Parathyroid adenoma (tissue), 2 donors: Measurements from ENCODE around the gene SCO2.
"Not testable (repeated sequence)": the region's sequence is repeated elsewhere in the genome, so short reads cannot be mapped to it uniquely, and the experiment has no call there.

ENCODE experiments used
- H2AFZ ChIP-seq: fragments of 300-600 bp; sonication (generic); one replicate; pipeline ENCODE4 v1.7.0; 2017; ENCODE audit warnings: antibody characterized with exemption, mild to moderate bottlenecking
- H3K27ac ChIP-seq: fragments of 300-600 bp; sonication (generic); one replicate; pipeline ENCODE4 v1.7.0; 2017
- H3K27me3 ChIP-seq: fragments of 300-600 bp; sonication (generic); one replicate; pipeline ENCODE4 v1.7.0; 2017; ENCODE audit warnings: low read length; ENCODE audit not compliant: control insufficient read depth, insufficient read depth
- H3K36me3 ChIP-seq: fragments of 300-600 bp; sonication (generic); one replicate; pipeline ENCODE4 v1.7.0; 2017; ENCODE audit warnings: low read length; ENCODE audit not compliant: control insufficient read depth, insufficient read depth
- H3K4me1 ChIP-seq: fragments of 300-600 bp; sonication (generic); one replicate; pipeline ENCODE4 v1.7.0; 2017; ENCODE audit warnings: control low read depth
- H3K4me2 ChIP-seq: fragments of 300-600 bp; sonication (generic); one replicate; pipeline ENCODE4 v1.7.0; 2017; ENCODE audit warnings: low read length
- H3K4me3 ChIP-seq: fragments of 300-600 bp; sonication (generic); one replicate; pipeline ENCODE4 v1.7.0; 2017; ENCODE audit warnings: low read depth, low read length
- H3K79me2 ChIP-seq: fragments of 300-600 bp; sonication (generic); one replicate; pipeline ENCODE4 v1.7.0; 2017; ENCODE audit warnings: control low read depth
- H3K9ac ChIP-seq: fragments of 300-600 bp; sonication (generic); one replicate; pipeline ENCODE4 v1.7.0; 2017; ENCODE audit warnings: mild to moderate bottlenecking
- H3K9me3 ChIP-seq: fragments of 300-600 bp; sonication (generic); one replicate; pipeline ENCODE4 v1.7.0; 2017; ENCODE audit warnings: low read length; ENCODE audit not compliant: control insufficient read depth
- CTCF ChIP-seq: fragments of 300-600 bp; sonication (generic); IDR thresholded peaks from one replicate; pipeline ENCODE4 v1.7.0; 2017; ENCODE audit warnings: antibody characterized with exemption, mild to moderate bottlenecking
- donor health status: primary hyperparathyroidism.

The SCO2 gene

GRCh38 chr22:50537765-50538164, 12.4 kb upstream of the SCO2 start:
- H3K4me3 ChIP-seq, result no peak overlapping the region
- H3K4me1 ChIP-seq, result peaks cover 4% of the 10 kb centered on the region
- no peaks in the 10 kb centered on the region for H3K79me2 ChIP-seq
- H3K36me3 ChIP-seq, result no peaks in the 10 kb centered on the region
- H3K9ac ChIP-seq, result no peak overlapping the region
- H3K9me3 ChIP-seq, result no peaks in the 10 kb centered on the region
- H3K4me2 ChIP-seq, result no peak overlapping the region
- no peak overlapping the region for H2AFZ ChIP-seq
- TF ChIP-seq CTCF, result no peak
- H3K27ac ChIP-seq, result peak overlapping the region; percentile 39
- no peaks in the 10 kb centered on the region for H3K27me3 ChIP-seq

- TF ChIP-seq CTCF, result no peak
- H3K79me2 ChIP-seq, result no peaks in the 10 kb centered on the region
- peaks cover 4% of the 10 kb centered on the region for H3K4me1 ChIP-seq
- no peaks in the 10 kb centered on the region for H3K27me3 ChIP-seq
- peak overlapping the region; percentile 9 for H3K4me2 ChIP-seq
- no peaks in the 10 kb centered on the region for H3K9me3 ChIP-seq
- no peak overlapping the region for H3K4me3 ChIP-seq
- H2AFZ ChIP-seq, result no peak overlapping the region
- H3K27ac ChIP-seq, result no peak overlapping the region
- no peaks in the 10 kb centered on the region for H3K36me3 ChIP-seq
- H3K9ac ChIP-seq, result no peak overlapping the region
Measured at GRCh38 chr22:50536226-50536625, 10.8 kb upstream of the SCO2 start.

GRCh38 chr22:50535113-50535512, 9.7 kb upstream of the SCO2 start:
- Histone ChIP-seq H3K27me3 (no peaks in the 10 kb centered on the region), H3K4me1 (peaks cover 4% of the 10 kb centered on the region), H3K4me3 (no peak overlapping the region), H3K4me2 (no peak overlapping the region), H2AFZ (no peak overlapping the region), H3K36me3 (no peaks in the 10 kb centered on the region), H3K9ac (no peak overlapping the region), H3K9me3 (no peaks in the 10 kb centered on the region), H3K79me2 (no peaks in the 10 kb centered on the region), H3K27ac (no peak overlapping the region)
- TF ChIP-seq CTCF, result no peak

- H3K9me3 ChIP-seq, H3K36me3 ChIP-seq, H3K4me1 ChIP-seq, H3K79me2 ChIP-seq, H3K27me3 ChIP-seq, H3K9ac ChIP-seq: not testable (repeated sequence)
- peak overlapping the region; percentile 22 for H3K4me3 ChIP-seq
- peak overlapping the region; percentile 75 for H3K27ac ChIP-seq
- H3K4me2 ChIP-seq, result peak overlapping the region; percentile 51
- H2AFZ ChIP-seq, result peak overlapping the region; percentile 54
Measured at GRCh38 chr22:50533856-50534711, 8.7 kb upstream of the SCO2 start.

- Histone ChIP-seq H3K9ac (no peak overlapping the region), H3K79me2 (no peaks in the 10 kb centered on the region), H2AFZ (no peak overlapping the region), H3K36me3 (no peaks in the 10 kb centered on the region), H3K9me3 (no peaks in the 10 kb centered on the region), H3K27me3 (no peaks in the 10 kb centered on the region), H3K27ac (peak overlapping the region; percentile 88), H3K4me2 (peak overlapping the region; percentile 35), H3K4me3 (no peak overlapping the region), H3K4me1 (peaks cover 4% of the 10 kb centered on the region)
- TF ChIP-seq CTCF, result no peak
Measured at GRCh38 chr22:50532824-50533796, 7.7 kb upstream of the SCO2 start.
